Body of pancreas (tissue), 4 donors: Measurements from ENCODE around the gene CCDC188. TPM values are rescaled to one million over a fixed set of nuclear protein-coding genes. Genes with fewer than 3 reads are reported as not detected.

Source experiments
- ATAC-seq: fragments of 150-250 bp; one replicate; pipeline ENCODE4 v1.9.1; 2016
- DNase-seq, 4 donors: peaks; one replicate each; pipeline ENCODE4 v3.0.0-alpha.2; 2019
- H3K27ac ChIP-seq, 4 donors: fragments of 200-600 bp; sonication (generic); 1 replicate in 3 of 4; 2 replicates in 1 of 4; pipeline versions ENCODE4 v1.5.1 to v1.6.1; 2016 to 2019; ENCODE audit warnings: mild to moderate bottlenecking in 1 of 4, mixed read lengths in 1 of 4, moderate library complexity in 1 of 4
- H3K27me3 ChIP-seq, 2 donors: fragments of 200-600 bp; sonication (generic); one replicate each; pipeline ENCODE4 v1.6.0; 2016; ENCODE audit warnings: mild to moderate bottlenecking in 1 of 2
- H3K36me3 ChIP-seq, 2 donors: fragments of 200-600 bp; sonication (generic); replicated peaks in 1 of 2; 2 replicates each; pipeline ENCODE4 v1.5.1; 2016; ENCODE audit warnings: low read depth in 2 of 2; ENCODE audit not compliant: insufficient read depth in 1 of 2
- H3K4me1 ChIP-seq: fragments of 200-600 bp; sonication (generic); one replicate; pipeline ENCODE4 v1.6.0; 2016
- H3K4me3 ChIP-seq, 2 donors: fragments of 200-600 bp; sonication (generic); 1 replicate in 1 of 2; 2 replicates in 1 of 2; pipeline ENCODE4 v1.5.1; 2016 to 2019
- H3K9me3 ChIP-seq, 3 donors: fragments of 200-600 bp; sonication (generic); 1 replicate in 2 of 3; 2 replicates in 1 of 3; pipeline ENCODE4 v1.5.1; 2016
- POLR2A ChIP-seq, 3 donors: fragments of 450-650 bp; IDR thresholded peaks; one replicate each; pipeline ENCODE4 v1.6.1; 2016; ENCODE audit warnings: antibody characterized with exemption in 3 of 3, mild to moderate bottlenecking in 2 of 3
- WGBS, 2 donors: methylation state at CpG; one replicate each; pipeline ENCODE4 v1.1.5; 2017; 5-methylcytosine and 5-hydroxymethylcytosine counted together
- intact Hi-C: fragments of 100-400 bp; cut with DNase I; formaldehyde crosslinking; loops from one replicate; pipeline ENCODE4 v1.15.1; 2023
- total RNA-seq, 2 donors: library from RNA; depleted of rRNA; stranded (reverse); fragments of >200 nt; gene quantifications; one replicate each; pipeline ENCODE4 v1.1.0, GENCODE V29; 2016
- TF ChIP-seq, protein P1 (sequence below), 7 experiments: fragments of 450-650 bp in 4 of 7; fragments of 200-600 bp in 3 of 7; sonication (generic) in 3 of 7; IDR thresholded peaks; one replicate each; pipeline ENCODE4 v1.5.1; 2016 to 2019; ENCODE audit warnings: antibody characterized with exemption in 7 of 7

Gene CCDC188
- total RNA-seq, 2 donors from 2014 or later, result not detected

DNA sequence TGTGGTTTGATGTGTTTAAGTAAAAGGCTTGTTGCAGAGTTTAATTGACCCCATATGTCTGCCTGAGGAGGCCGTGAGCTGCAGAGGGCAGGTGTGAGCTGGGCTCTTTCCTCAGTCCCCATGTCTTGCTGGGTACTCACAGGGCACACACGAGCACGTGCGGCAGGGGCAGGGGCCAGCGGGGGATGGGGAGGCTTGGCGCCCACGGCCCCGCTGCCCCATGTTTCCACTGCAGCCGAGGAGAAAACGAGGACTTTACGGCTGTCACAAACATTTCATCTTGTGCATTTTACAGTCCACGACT is 24.7 kb upstream of the CCDC188 start:
- no peak overlapping the region for H3K27ac ChIP-seq
- H3K4me1 ChIP-seq, result no peaks in the 10 kb centered on the region
- DNase-seq (no peak), ATAC-seq (no peak)
- no peak overlapping the region for H3K4me3 ChIP-seq
- no peaks in the 10 kb centered on the region for H3K27me3 ChIP-seq
- no peaks in the 10 kb centered on the region for H3K9me3 ChIP-seq
- no peaks in the 10 kb centered on the region for H3K36me3 ChIP-seq
- WGBS, 2 donors, result 65 to 77% methylated on average over 7 to 12 of the region's 12 CpGs
- intact Hi-C loops, result no loop called here
- TF ChIP-seq POLR2A (IDR thresholded peaks at IDR 0.05), result no peak
- TF ChIP-seq, protein P1, sequence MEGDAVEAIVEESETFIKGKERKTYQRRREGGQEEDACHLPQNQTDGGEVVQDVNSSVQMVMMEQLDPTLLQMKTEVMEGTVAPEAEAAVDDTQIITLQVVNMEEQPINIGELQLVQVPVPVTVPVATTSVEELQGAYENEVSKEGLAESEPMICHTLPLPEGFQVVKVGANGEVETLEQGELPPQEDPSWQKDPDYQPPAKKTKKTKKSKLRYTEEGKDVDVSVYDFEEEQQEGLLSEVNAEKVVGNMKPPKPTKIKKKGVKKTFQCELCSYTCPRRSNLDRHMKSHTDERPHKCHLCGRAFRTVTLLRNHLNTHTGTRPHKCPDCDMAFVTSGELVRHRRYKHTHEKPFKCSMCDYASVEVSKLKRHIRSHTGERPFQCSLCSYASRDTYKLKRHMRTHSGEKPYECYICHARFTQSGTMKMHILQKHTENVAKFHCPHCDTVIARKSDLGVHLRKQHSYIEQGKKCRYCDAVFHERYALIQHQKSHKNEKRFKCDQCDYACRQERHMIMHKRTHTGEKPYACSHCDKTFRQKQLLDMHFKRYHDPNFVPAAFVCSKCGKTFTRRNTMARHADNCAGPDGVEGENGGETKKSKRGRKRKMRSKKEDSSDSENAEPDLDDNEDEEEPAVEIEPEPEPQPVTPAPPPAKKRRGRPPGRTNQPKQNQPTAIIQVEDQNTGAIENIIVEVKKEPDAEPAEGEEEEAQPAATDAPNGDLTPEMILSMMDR (IDR thresholded peaks at IDR 0.05), result no peak

DNA sequence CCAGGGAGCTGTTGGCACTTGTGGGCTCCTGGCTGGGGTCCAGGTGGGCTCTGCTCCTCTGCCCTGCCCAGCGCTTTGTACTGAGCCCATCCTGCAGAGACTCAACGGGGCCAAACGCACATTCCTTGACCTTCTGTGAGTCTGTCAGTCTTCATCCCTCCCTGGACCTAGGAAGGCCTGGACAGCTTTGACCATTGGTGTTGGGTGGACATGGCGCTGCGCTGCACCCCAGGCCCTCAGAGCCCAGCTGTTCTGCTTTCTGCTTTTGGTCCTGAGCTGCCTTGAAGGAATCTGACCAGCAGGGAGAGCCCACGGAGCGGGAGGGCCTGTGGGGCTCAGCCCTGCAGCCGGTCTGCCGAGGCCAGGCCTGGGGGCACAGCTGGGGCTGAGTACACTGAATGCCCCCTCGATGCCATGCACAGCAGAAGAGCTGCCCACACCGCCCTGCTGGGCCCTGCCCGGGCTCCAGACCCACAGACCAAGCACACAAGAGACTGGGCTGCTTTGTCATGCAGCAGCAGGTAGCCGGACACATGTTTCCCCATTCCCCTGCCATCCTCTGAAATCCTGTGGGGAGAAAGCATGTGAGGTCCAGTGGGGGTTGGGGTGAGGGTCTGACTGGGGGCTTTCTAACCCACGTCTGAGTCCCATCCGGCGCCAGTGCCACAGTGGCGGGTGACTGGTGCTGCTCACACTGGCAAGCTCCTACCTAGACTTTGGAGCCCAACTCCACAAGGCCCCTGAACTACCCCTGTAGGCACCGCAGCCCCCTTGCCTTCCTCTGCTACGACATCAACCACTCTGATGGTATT is 24.1 kb upstream of the CCDC188 start:
- Histone ChIP-seq H3K4me1 (no peaks in the 10 kb centered on the region), H3K9me3 (no peaks in the 10 kb centered on the region), H3K4me3 (no peak overlapping the region), H3K27ac (no peak overlapping the region), H3K36me3 (no peaks in the 10 kb centered on the region), H3K27me3 (no peaks in the 10 kb centered on the region)
- WGBS, 2 donors, result 50 to 63% methylated on average over 2 to 18 of the region's 19 CpGs
- TF ChIP-seq, protein P1 (IDR thresholded peaks at IDR 0.05), result peak in 3 of 7 experiments; percentile 11 to 55 (median 30)
- TF ChIP-seq POLR2A (IDR thresholded peaks at IDR 0.05), result no peak
- peak in 1 of 4 donors; percentile 25 for DNase-seq
- intact Hi-C loops, result no loop called here
- no peak for ATAC-seq

DNA sequence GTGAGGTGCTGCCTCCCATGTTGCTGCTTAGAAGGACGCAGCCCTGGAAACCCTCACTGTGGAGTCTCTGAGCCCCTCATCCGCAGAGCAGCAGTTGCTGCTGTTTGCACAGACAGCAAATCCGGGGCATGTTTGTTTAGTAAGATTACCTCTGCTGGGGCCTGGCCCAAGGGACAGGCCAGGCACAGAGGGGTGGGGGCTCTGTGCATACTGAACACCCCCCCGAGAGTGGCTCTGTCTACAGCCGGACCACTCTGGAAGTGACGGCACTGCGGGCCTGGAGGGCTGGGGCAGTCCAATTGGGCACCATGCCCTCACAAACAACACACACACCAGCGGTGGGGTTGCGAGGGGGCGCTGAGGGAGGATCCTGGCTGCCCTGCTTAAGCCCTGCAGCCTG is 22.9 kb upstream of the CCDC188 start:
- no peak for TF ChIP-seq POLR2A (IDR thresholded peaks at IDR 0.05)
- TF ChIP-seq, protein P1 (IDR thresholded peaks at IDR 0.05), result no peak
- H3K4me1 ChIP-seq, result no peaks in the 10 kb centered on the region
- H3K27ac ChIP-seq, result no peak overlapping the region
- WGBS, 2 donors, result 54% methylated on average over 5 of the region's 10 CpGs; no CpG with 5 or more reads in 1 of the 2 donors
- intact Hi-C loops, result no loop called here
- no peaks in the 10 kb centered on the region for H3K36me3 ChIP-seq
- H3K27me3 ChIP-seq, result no peaks in the 10 kb centered on the region
- no peaks in the 10 kb centered on the region for H3K9me3 ChIP-seq
- no peak overlapping the region for H3K4me3 ChIP-seq
- no peak for DNase-seq
- no peak for ATAC-seq

DNA sequence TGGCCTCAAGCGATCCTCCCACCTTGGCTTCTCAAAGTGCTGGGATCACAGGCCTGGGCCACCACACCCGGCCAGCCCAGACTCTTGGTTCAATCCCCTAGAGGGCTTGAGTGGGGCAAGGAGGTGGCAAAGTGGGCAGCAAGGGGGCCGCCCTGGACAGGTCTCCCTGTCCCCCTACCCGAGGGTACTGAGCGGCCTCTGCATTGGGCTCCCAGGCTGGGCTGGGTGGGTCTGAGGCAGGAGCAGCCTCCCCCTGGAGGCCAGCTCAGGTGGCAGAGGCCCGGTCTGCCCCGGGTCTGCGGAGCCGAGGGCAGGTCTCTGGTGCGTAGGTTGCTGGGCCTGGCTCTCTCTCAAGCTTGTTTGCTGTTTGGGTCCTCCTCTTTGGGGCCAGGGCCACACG is 22.4 kb upstream of the CCDC188 start:
- DNase-seq, result no peak
- no peak overlapping the region for H3K4me3 ChIP-seq
- intact Hi-C loops, result no loop called here
- no peaks in the 10 kb centered on the region for H3K27me3 ChIP-seq
- WGBS, 2 donors, result 85% methylated on average over 11 of the region's 11 CpGs; no CpG with 5 or more reads in 1 of the 2 donors
- TF ChIP-seq, protein P1 (IDR thresholded peaks at IDR 0.05), result no peak
- no peak for TF ChIP-seq POLR2A (IDR thresholded peaks at IDR 0.05)
- no peaks in the 10 kb centered on the region for H3K4me1 ChIP-seq
- H3K9me3 ChIP-seq, result no peaks in the 10 kb centered on the region
- no peak for ATAC-seq
- H3K36me3 ChIP-seq, result no peaks in the 10 kb centered on the region
- no peak overlapping the region for H3K27ac ChIP-seq

DNA sequence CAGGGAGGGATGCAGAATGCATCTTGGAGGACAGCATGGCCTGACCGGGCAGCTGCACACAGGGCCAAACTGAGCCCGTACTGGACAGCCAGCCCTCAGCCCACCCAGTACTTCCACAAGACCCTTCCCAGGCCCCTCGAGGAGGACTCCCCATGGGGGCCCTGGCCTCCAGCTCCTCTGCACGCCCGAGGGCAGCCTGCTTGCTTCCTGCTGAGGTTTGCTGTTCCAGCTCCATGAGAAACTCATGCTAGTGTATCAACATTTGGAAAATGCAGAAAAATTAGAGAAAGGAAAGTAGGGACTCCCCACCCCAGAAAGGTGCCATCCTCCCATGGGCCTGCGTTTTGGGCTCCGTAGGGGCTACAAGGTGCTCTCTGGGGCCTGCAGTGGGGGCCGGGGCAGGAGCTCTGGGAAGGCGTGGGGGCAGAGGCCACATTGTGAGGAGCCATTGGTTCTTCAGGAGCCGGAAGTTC is 21.3 kb upstream of the CCDC188 start:
- Histone ChIP-seq H3K4me3 (no peak overlapping the region), H3K4me1 (no peaks in the 10 kb centered on the region), H3K27me3 (no peaks in the 10 kb centered on the region), H3K27ac (no peak overlapping the region), H3K36me3 (no peaks in the 10 kb centered on the region), H3K9me3 (no peaks in the 10 kb centered on the region)
- TF ChIP-seq, protein P1 (IDR thresholded peaks at IDR 0.05), result no peak
- no peak for TF ChIP-seq POLR2A (IDR thresholded peaks at IDR 0.05)
- 80 to 88% methylated on average over 4 to 10 of the region's 10 CpGs for WGBS, 2 donors
- no peak for DNase-seq
- ATAC-seq, result no peak
- intact Hi-C loops, result no loop called here
